ENCODE data around the gene HPS5. TPM values are rescaled to one million over a fixed set of nuclear protein-coding genes. Genes with fewer than 3 reads are reported as not detected.

The HPS5 gene
- total RNA-seq, 1 donor from 2014 or later: 14.7 TPM

GRCh38 chr11:18285841-18286240 lies 36.1 kb downstream of the HPS5 start:
- no peak for TF ChIP-seq CTCF (IDR thresholded peaks at IDR 0.05; ENCODE audit: unreplicated experiment)
- H3K9me3 Mint-ChIP-seq (ENCODE audit: unreplicated experiment): no peaks in the 10 kb centered on the region
- DNase-seq (ENCODE audit: low spot score): no peak
- no peaks in the 10 kb centered on the region for H3K4me1 Mint-ChIP-seq (ENCODE audit: unreplicated experiment)
- no peak overlapping the region for H3K4me3 Mint-ChIP-seq (ENCODE audit: unreplicated experiment)
- no peak overlapping the region for H3K27ac Mint-ChIP-seq (ENCODE audit: unreplicated experiment)
- no peaks in the 10 kb centered on the region for H3K27me3 Mint-ChIP-seq (ENCODE audit: unreplicated experiment)
- H3K36me3 Mint-ChIP-seq (ENCODE audit: low read depth, unreplicated experiment): peaks cover 20% of the 10 kb centered on the region

- Mint-ChIP-seq H3K4me3 (ENCODE audit: unreplicated experiment) (no peak overlapping the region), H3K27ac (ENCODE audit: unreplicated experiment) (no peak overlapping the region), H3K9me3 (ENCODE audit: unreplicated experiment) (no peaks in the 10 kb centered on the region), H3K27me3 (ENCODE audit: unreplicated experiment) (no peaks in the 10 kb centered on the region), H3K36me3 (ENCODE audit: low read depth, unreplicated experiment) (peaks cover 16% of the 10 kb centered on the region), H3K4me1 (ENCODE audit: unreplicated experiment) (no peaks in the 10 kb centered on the region)
- TF ChIP-seq CTCF (IDR thresholded peaks at IDR 0.05; ENCODE audit: unreplicated experiment): no peak
- DNase-seq (ENCODE audit: low spot score): no peak
These were observed 39.3 kb downstream of the HPS5 start for GRCh38 chr11:18282626-18283025.

GRCh38 chr11:18280438-18281045 lies 41.4 kb downstream of the HPS5 start:
- Mint-ChIP-seq H3K9me3 (ENCODE audit: unreplicated experiment) (no peaks in the 10 kb centered on the region), H3K4me3 (ENCODE audit: unreplicated experiment) (no peak overlapping the region), H3K27ac (ENCODE audit: unreplicated experiment) (no peak overlapping the region), H3K27me3 (ENCODE audit: unreplicated experiment) (no peaks in the 10 kb centered on the region), H3K36me3 (ENCODE audit: low read depth, unreplicated experiment) (peaks cover 6% of the 10 kb centered on the region), H3K4me1 (ENCODE audit: unreplicated experiment) (no peaks in the 10 kb centered on the region)
- no peak for DNase-seq (ENCODE audit: low spot score)
- no peak for TF ChIP-seq CTCF (IDR thresholded peaks at IDR 0.05; ENCODE audit: unreplicated experiment)

- TF ChIP-seq CTCF (IDR thresholded peaks at IDR 0.05; ENCODE audit: unreplicated experiment): no peak
- Mint-ChIP-seq H3K27me3 (ENCODE audit: unreplicated experiment) (no peaks in the 10 kb centered on the region), H3K4me3 (ENCODE audit: unreplicated experiment) (no peak overlapping the region), H3K4me1 (ENCODE audit: unreplicated experiment) (no peaks in the 10 kb centered on the region), H3K36me3 (ENCODE audit: low read depth, unreplicated experiment) (peaks cover 10% of the 10 kb centered on the region), H3K27ac (ENCODE audit: unreplicated experiment) (no peak overlapping the region), H3K9me3 (ENCODE audit: unreplicated experiment) (no peaks in the 10 kb centered on the region)
- DNase-seq (ENCODE audit: low spot score): no peak
These were observed 44.2 kb downstream of the HPS5 start for GRCh38 chr11:18277565-18278271.

GRCh38 chr11:18271206-18271605 lies 50.7 kb downstream of the HPS5 start:
- TF ChIP-seq CTCF (IDR thresholded peaks at IDR 0.05; ENCODE audit: unreplicated experiment): no peak
- DNase-seq (ENCODE audit: low spot score): no peak
- Mint-ChIP-seq H3K27me3 (ENCODE audit: unreplicated experiment) (no peaks in the 10 kb centered on the region), H3K27ac (ENCODE audit: unreplicated experiment) (no peak overlapping the region), H3K36me3 (ENCODE audit: low read depth, unreplicated experiment) (peaks cover 11% of the 10 kb centered on the region), H3K4me3 (ENCODE audit: unreplicated experiment) (no peak overlapping the region), H3K9me3 (ENCODE audit: unreplicated experiment) (no peaks in the 10 kb centered on the region), H3K4me1 (ENCODE audit: unreplicated experiment) (no peaks in the 10 kb centered on the region)

Measured in endothelial cell (in vitro differentiated cells).